Measurements from ENCODE around the gene GPR61.

GPR61 gene

DNA sequence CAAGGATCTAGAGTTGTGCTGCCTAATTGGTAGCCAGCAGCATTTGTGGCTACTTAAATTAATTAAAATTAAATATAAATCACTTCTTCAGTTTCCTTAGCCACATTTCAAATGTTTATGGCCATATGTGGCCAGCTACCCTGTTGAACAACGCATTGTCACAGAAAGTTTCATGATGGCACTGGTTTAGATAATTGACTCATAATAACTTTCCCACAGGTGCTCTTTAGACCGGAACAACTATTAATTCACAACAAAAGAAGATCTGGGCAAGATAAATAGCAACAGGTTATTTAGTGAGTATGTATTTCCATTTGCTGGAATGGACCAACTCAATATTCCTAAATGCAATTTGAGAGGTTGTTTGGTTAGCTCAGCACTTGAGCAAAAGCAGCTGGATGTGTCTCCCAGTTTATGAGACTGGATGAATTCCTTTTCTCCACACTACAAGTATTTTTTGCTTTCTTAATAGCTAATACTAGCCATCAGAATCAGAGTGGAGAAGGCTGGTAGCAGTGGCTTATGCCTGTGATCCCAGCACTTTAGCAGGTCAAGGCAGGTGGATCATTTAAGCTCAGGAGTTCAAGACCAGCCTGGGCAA lies 26.5 kb upstream of the GPR61 start:
- no peak overlapping the region for H3K27ac ChIP-seq (ENCODE audit: low read depth, low read length)
- H3K9me3 ChIP-seq (ENCODE audit: control insufficient read depth, insufficient read depth, low read length), result no peaks in the 10 kb centered on the region
- H3K4me3 ChIP-seq (ENCODE audit: low read depth, low read length), result no peak overlapping the region
- peaks cover 33% of the 10 kb centered on the region for H3K27me3 ChIP-seq (ENCODE audit: control insufficient read depth, insufficient read depth, low read length)
- no peak overlapping the region for H3K9ac ChIP-seq (ENCODE audit: low read depth, low read length)
- H3K4me1 ChIP-seq (ENCODE audit: control insufficient read depth, insufficient read depth, low read length), result peaks cover 5% of the 10 kb centered on the region
- H3K36me3 ChIP-seq (ENCODE audit: control insufficient read depth, insufficient read depth, low read length), result no peaks in the 10 kb centered on the region

- H3K27ac ChIP-seq (ENCODE audit: low read depth, low read length), result no peak overlapping the region
- H3K36me3 ChIP-seq (ENCODE audit: control insufficient read depth, insufficient read depth, low read length), result no peaks in the 10 kb centered on the region
- no peaks in the 10 kb centered on the region for H3K9me3 ChIP-seq (ENCODE audit: control insufficient read depth, insufficient read depth, low read length)
- H3K4me3 ChIP-seq (ENCODE audit: low read depth, low read length), result no peak overlapping the region
- peaks cover 5% of the 10 kb centered on the region for H3K4me1 ChIP-seq (ENCODE audit: control insufficient read depth, insufficient read depth, low read length)
- H3K9ac ChIP-seq (ENCODE audit: low read depth, low read length), result no peak overlapping the region
- H3K27me3 ChIP-seq (ENCODE audit: control insufficient read depth, insufficient read depth, low read length), result peaks cover 20% of the 10 kb centered on the region
Observed at GRCh38 chr1:109514846-109515245, 24.8 kb upstream of the GPR61 start.

GRCh38 chr1:109516872-109517271 lies 22.8 kb upstream of the GPR61 start:
- no peaks in the 10 kb centered on the region for H3K27me3 ChIP-seq (ENCODE audit: control insufficient read depth, insufficient read depth, low read length)
- H3K36me3 ChIP-seq (ENCODE audit: control insufficient read depth, insufficient read depth, low read length), result no peaks in the 10 kb centered on the region
- no peaks in the 10 kb centered on the region for H3K9me3 ChIP-seq (ENCODE audit: control insufficient read depth, insufficient read depth, low read length)
- no peak overlapping the region for H3K4me3 ChIP-seq (ENCODE audit: low read depth, low read length)
- H3K27ac ChIP-seq (ENCODE audit: low read depth, low read length), result no peak overlapping the region
- no peaks in the 10 kb centered on the region for H3K4me1 ChIP-seq (ENCODE audit: control insufficient read depth, insufficient read depth, low read length)
- H3K9ac ChIP-seq (ENCODE audit: low read depth, low read length), result no peak overlapping the region

DNA sequence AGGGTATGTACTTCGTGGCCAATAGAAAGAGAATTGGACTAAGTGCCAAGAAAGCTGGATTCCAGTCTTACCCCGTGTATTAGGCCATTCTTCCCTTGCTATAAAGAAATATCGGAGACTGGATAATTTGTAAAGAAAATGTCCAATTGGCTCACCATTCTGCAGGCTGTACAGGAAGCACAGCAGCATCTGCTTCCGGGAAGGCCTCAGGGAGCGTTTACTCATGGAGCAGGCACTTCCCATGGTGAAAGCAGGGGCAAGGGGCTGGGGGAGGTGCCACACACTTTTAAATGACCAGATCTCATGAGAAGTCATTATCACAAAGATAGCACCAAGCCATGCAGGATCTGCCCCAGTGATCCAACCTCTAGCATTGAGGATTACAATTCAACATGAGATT lies 22.3 kb upstream of the GPR61 start:
- no peaks in the 10 kb centered on the region for H3K36me3 ChIP-seq (ENCODE audit: control insufficient read depth, insufficient read depth, low read length)
- H3K9ac ChIP-seq (ENCODE audit: low read depth, low read length), result no peak overlapping the region
- H3K4me3 ChIP-seq (ENCODE audit: low read depth, low read length), result no peak overlapping the region
- no peaks in the 10 kb centered on the region for H3K4me1 ChIP-seq (ENCODE audit: control insufficient read depth, insufficient read depth, low read length)
- H3K27ac ChIP-seq (ENCODE audit: low read depth, low read length), result no peak overlapping the region
- H3K9me3 ChIP-seq (ENCODE audit: control insufficient read depth, insufficient read depth, low read length), result no peaks in the 10 kb centered on the region
- no peaks in the 10 kb centered on the region for H3K27me3 ChIP-seq (ENCODE audit: control insufficient read depth, insufficient read depth, low read length)

DNA sequence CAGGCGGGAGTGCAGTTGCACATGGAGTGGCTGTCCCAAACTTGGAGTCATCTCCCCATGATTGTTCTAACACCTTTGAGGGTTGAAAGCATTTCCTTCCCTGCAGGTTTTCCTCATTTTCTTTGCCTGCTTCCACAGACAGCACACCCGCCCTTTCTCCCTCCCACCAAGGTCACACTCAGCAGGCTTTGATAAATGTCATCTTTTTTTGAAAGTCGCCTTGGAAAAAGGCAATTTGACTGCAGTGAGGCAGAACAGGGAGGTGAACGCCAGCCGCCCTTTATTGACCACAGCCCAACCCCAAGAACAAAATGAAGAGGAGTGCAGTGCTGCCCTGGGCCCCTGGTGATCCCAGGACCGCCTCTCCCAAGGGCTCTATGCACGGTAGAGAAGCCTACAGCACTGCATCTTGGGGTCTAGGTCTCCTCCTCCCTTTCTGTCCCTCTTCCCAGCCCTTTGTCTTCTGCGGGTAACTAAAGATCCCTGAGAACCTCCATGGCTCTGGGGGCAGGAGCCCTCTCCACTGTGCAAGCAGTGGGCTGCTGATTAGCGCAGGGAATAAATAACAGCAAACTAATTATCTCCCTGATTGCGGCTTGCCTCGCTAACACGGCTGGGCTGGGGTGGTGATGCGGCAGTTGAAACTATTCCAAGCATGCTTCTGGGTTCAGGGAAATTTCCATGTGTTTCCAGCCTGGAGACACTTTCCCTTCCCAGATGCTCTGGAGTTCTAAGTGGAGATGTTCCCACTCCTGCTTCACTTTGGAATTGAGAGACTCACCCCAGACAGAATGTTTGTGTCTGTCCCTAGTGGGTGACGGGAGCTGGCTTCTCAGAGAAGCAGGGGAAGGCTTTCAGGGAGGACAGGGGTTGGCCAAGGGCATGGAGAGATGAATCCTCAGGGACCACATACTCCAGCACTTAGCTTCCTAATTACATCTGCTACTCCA lies 18.4 kb upstream of the GPR61 start:
- Histone ChIP-seq H3K9me3 (ENCODE audit: control insufficient read depth, insufficient read depth, low read length) (no peaks in the 10 kb centered on the region), H3K27ac (ENCODE audit: low read depth, low read length) (no peak overlapping the region), H3K4me3 (ENCODE audit: low read depth, low read length) (no peak overlapping the region)

GRCh38 chr1:109522026-109522425 lies 17.6 kb upstream of the GPR61 start:
- H3K4me3 ChIP-seq (ENCODE audit: low read depth, low read length), result no peak overlapping the region
- no peak overlapping the region for H3K9ac ChIP-seq (ENCODE audit: low read depth, low read length)
- no peaks in the 10 kb centered on the region for H3K4me1 ChIP-seq (ENCODE audit: control insufficient read depth, insufficient read depth, low read length)

More for the DNA sequence above, 18.4 kb upstream of the GPR61 start:
- Histone ChIP-seq H3K36me3 (ENCODE audit: control insufficient read depth, insufficient read depth, low read length) (no peaks in the 10 kb centered on the region), H3K9ac (ENCODE audit: low read depth, low read length) (no peak overlapping the region), H3K27me3 (ENCODE audit: control insufficient read depth, insufficient read depth, low read length) (no peaks in the 10 kb centered on the region), H3K4me1 (ENCODE audit: control insufficient read depth, insufficient read depth, low read length) (no peaks in the 10 kb centered on the region)

DNA sequence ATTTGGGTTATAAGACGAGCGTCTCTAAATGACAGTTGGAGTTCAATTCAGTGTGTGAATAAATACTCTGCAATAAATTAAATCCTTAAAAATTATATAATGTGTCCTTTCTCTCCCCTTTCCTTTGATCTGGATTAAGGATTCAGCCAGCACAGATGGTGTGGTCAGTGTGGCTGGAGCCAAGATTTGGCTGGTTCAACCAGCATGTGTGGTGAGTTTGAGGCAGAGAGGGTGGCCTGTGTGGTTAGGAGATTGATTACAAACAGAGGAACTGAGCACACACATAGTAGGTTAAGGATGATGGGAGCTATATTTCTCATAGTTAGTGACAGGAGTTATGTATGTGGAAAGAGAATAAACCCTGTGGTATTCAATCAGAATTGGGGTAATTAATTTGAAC lies 16.0 kb upstream of the GPR61 start:
- Histone ChIP-seq H3K9me3 (ENCODE audit: control insufficient read depth, insufficient read depth, low read length) (no peaks in the 10 kb centered on the region), H3K27ac (ENCODE audit: low read depth, low read length) (no peak overlapping the region), H3K4me1 (ENCODE audit: control insufficient read depth, insufficient read depth, low read length) (no peaks in the 10 kb centered on the region), H3K36me3 (ENCODE audit: control insufficient read depth, insufficient read depth, low read length) (no peaks in the 10 kb centered on the region), H3K27me3 (ENCODE audit: control insufficient read depth, insufficient read depth, low read length) (no peaks in the 10 kb centered on the region), H3K9ac (ENCODE audit: low read depth, low read length) (no peak overlapping the region), H3K4me3 (ENCODE audit: low read depth, low read length) (no peak overlapping the region)

More at GRCh38 chr1:109522026-109522425, 17.6 kb upstream of the GPR61 start:
- Histone ChIP-seq H3K27me3 (ENCODE audit: control insufficient read depth, insufficient read depth, low read length) (no peaks in the 10 kb centered on the region), H3K9me3 (ENCODE audit: control insufficient read depth, insufficient read depth, low read length) (no peaks in the 10 kb centered on the region), H3K36me3 (ENCODE audit: control insufficient read depth, insufficient read depth, low read length) (no peaks in the 10 kb centered on the region), H3K27ac (ENCODE audit: low read depth, low read length) (no peak overlapping the region)

- Histone ChIP-seq H3K4me3 (ENCODE audit: low read depth, low read length) (no peak overlapping the region), H3K4me1 (ENCODE audit: control insufficient read depth, insufficient read depth, low read length) (0 out of 2 replicates have a peak, but pooled peaks cover 3% of the 10 kb centered on the region), H3K9ac (ENCODE audit: low read depth, low read length) (no peak overlapping the region), H3K27me3 (ENCODE audit: control insufficient read depth, insufficient read depth, low read length) (no peaks in the 10 kb centered on the region), H3K9me3 (ENCODE audit: control insufficient read depth, insufficient read depth, low read length) (no peaks in the 10 kb centered on the region), H3K36me3 (ENCODE audit: control insufficient read depth, insufficient read depth, low read length) (no peaks in the 10 kb centered on the region), H3K27ac (ENCODE audit: low read depth, low read length) (no peak overlapping the region)
Observed at GRCh38 chr1:109527098-109527811, 12.4 kb upstream of the GPR61 start.

DNA sequence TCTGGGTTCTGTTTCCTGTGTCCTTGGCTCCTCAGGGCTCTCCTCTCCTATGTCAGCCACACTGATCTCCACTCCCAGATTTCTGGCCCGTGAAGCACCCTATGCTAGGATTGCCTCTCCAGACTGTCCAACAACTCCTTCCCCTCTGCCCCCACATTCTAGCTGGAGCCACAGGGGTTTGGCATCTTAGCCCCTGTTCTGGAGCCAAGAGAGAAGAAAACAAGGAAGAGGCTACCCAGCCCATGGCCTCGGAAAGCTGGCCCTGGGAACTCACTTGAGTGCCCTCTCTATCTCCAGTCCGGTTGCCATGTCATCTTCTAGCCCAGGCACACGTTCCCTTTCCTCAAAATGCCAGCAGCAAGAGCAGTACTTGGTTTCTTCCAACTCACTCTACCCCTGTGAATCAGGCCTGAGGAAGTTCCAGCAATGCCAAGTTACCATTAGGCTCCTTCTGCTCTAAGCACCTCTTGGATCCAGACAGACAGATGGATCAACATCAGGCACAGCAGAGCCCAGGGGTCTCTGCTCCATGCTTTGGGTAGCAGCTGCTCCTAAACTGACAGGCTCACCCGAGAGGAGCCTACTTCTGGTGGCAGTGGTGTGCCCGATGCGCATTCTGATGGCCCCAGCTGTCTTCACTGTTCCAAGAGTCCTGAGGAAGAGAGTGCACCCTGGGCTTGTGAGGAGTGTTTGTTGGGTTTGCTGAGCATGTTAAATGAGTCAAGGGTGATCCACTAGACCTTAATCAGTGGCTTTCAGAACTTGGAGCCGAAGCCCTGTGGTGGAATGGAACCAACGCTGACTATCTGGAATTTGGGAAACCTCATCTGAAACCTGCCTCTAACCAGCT lies 11.6 kb upstream of the GPR61 start:
- H3K27ac ChIP-seq (ENCODE audit: low read depth, low read length), result no peak overlapping the region
- H3K9ac ChIP-seq (ENCODE audit: low read depth, low read length), result no peak overlapping the region
- no peaks in the 10 kb centered on the region for H3K27me3 ChIP-seq (ENCODE audit: control insufficient read depth, insufficient read depth, low read length)
- H3K36me3 ChIP-seq (ENCODE audit: control insufficient read depth, insufficient read depth, low read length), result no peaks in the 10 kb centered on the region
- no peaks in the 10 kb centered on the region for H3K9me3 ChIP-seq (ENCODE audit: control insufficient read depth, insufficient read depth, low read length)
- peaks cover 6% of the 10 kb centered on the region; the same call in 1 of the 2 replicates for H3K4me1 ChIP-seq (ENCODE audit: control insufficient read depth, insufficient read depth, low read length)
- H3K4me3 ChIP-seq (ENCODE audit: low read depth, low read length), result no peak overlapping the region

GRCh38 chr1:109528712-109529111 lies 11.0 kb upstream of the GPR61 start:
- H3K9ac ChIP-seq (ENCODE audit: low read depth, low read length), result no peak overlapping the region
- H3K9me3 ChIP-seq (ENCODE audit: control insufficient read depth, insufficient read depth, low read length), result no peaks in the 10 kb centered on the region
- H3K27me3 ChIP-seq (ENCODE audit: control insufficient read depth, insufficient read depth, low read length), result no peaks in the 10 kb centered on the region
- peaks cover 6% of the 10 kb centered on the region; the same call in 1 of the 2 replicates for H3K4me1 ChIP-seq (ENCODE audit: control insufficient read depth, insufficient read depth, low read length)
- no peak overlapping the region for H3K27ac ChIP-seq (ENCODE audit: low read depth, low read length)
- no peak overlapping the region for H3K4me3 ChIP-seq (ENCODE audit: low read depth, low read length)
- H3K36me3 ChIP-seq (ENCODE audit: control insufficient read depth, insufficient read depth, low read length), result no peaks in the 10 kb centered on the region

All from HUES48 (cell line).